ENCODE measurements around the gene KIF5B. TPM values are rescaled to one million over a fixed set of nuclear protein-coding genes. Genes with fewer than 3 reads are reported as not detected.
"Not testable (repeated sequence)": the region's sequence is repeated elsewhere in the genome, so short reads cannot be mapped to it uniquely, and the experiment has no call there.

Gene KIF5B
- total RNA-seq, 4 donors from 2014 or later, result 170 to 345 (median 288) TPM

DNA sequence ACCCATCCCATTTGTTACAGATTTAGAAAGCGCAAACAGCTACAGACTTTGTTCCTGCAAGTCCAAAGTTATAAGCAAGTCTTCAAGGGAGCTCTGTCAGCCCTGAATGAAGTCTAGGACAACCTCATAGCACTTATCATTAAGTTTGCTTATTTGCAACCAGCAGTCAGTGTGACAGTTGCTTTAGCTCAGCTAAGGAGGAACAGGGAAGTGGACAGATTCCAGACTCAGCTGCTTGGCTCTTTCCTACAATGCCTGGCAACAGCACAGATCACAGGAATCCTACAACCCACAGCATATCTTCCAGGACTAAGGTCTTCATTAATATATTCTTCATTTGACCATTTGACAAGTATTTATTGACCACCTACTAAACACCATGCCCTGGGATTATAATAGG is 17.4 kb upstream of the KIF5B start:
- 89 to 90% methylated on average over 1 of the region's 1 CpG for WGBS, 2 donors (ENCODE audit: low coverage in 1 of 2)
- TF ChIP-seq POLR2AphosphoS5 (IDR thresholded peaks at IDR 0.05) (no peak), POLR2A (IDR thresholded peaks at IDR 0.05) (no peak), EP300 (IDR thresholded peaks at IDR 0.05) (no peak)
- TF ChIP-seq, protein P1, sequence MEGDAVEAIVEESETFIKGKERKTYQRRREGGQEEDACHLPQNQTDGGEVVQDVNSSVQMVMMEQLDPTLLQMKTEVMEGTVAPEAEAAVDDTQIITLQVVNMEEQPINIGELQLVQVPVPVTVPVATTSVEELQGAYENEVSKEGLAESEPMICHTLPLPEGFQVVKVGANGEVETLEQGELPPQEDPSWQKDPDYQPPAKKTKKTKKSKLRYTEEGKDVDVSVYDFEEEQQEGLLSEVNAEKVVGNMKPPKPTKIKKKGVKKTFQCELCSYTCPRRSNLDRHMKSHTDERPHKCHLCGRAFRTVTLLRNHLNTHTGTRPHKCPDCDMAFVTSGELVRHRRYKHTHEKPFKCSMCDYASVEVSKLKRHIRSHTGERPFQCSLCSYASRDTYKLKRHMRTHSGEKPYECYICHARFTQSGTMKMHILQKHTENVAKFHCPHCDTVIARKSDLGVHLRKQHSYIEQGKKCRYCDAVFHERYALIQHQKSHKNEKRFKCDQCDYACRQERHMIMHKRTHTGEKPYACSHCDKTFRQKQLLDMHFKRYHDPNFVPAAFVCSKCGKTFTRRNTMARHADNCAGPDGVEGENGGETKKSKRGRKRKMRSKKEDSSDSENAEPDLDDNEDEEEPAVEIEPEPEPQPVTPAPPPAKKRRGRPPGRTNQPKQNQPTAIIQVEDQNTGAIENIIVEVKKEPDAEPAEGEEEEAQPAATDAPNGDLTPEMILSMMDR (IDR thresholded peaks at IDR 0.05), result no peak
- H3K9me3 ChIP-seq, result no peaks in the 10 kb centered on the region
- no peak for ATAC-seq
- H3K27me3 ChIP-seq, result no peaks in the 10 kb centered on the region
- no peaks in the 10 kb centered on the region for H3K36me3 ChIP-seq
- H3K4me1 ChIP-seq, result peaks cover 0 to 11% (median 4%) of the 10 kb centered on the region in 3 donors
- no peak overlapping the region for H3K27ac ChIP-seq
- H3K4me3 ChIP-seq, result no peak overlapping the region

DNA sequence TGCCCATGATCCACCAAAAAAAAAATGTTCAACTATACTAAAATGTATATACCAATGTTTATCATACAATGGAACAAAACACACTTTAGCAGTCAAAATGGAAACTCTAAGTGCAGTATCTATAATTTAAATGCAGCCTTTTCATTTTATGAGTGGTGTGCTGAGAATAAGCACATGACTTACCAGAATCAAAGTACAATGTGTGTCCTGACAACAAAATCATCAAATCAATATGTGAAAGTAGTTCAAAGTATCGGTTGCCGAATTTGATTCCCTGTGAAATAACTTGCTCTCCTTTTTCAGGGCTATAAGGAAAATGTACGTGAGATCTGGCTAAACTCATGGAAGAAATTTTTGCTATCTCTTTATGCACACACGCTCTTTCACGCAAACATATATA is 16.9 kb upstream of the KIF5B start:
- Histone ChIP-seq H3K27me3 (no peaks in the 10 kb centered on the region), H3K4me3 (no peak overlapping the region), H3K36me3 (no peaks in the 10 kb centered on the region), H3K4me1 (peaks cover 0 to 8% (median 4%) of the 10 kb centered on the region in 3 donors), H3K27ac (no peak overlapping the region), H3K9me3 (no peaks in the 10 kb centered on the region)
- WGBS, 2 donors (ENCODE audit: low coverage in 1 of 2), result 90 to 93% methylated on average over 5 of the region's 5 CpGs
- no peak for ATAC-seq
- TF ChIP-seq POLR2A (IDR thresholded peaks at IDR 0.05) (no peak), EP300 (IDR thresholded peaks at IDR 0.05) (no peak), POLR2AphosphoS5 (IDR thresholded peaks at IDR 0.05) (no peak)
- TF ChIP-seq, protein P1 (IDR thresholded peaks at IDR 0.05), result no peak

DNA sequence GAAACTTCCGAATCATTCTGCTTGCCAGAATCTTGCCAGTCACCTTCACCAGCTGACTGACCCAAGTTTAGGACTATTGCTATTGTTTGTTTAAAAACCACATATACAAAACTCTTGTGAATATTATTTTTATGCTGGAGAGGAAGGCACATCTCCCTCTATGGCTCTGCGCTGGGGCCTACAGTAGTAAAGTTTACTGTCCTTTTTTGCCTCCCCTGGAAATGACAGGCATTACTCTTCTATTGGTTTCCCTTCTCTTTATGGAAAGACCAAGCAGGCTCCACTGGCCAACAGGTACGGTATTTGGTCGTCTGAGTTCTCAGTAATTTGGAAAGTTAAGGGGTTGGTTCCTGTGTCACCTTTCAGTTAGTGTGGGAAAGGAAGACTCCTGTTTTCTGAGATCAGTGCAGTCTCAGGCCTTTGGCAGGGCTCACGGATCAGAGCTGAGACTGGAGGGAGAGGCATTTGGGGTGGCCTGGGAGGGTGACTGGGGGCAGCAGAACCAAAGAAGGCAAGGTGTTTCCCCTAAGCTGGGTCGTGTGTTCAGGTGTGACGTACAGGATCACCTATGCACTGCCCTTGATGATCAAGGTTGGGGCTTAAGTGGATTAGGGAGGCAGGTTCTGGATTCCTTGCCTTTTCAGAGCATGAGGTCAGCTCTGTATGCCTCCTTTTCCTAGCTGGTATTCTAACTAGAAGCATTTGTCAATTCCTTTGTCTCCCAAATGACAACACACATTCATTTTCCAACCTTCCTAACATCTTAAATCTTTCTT is 16.0 kb upstream of the KIF5B start:
- no peak for TF ChIP-seq POLR2A (IDR thresholded peaks at IDR 0.05)
- TF ChIP-seq EP300 (IDR thresholded peaks at IDR 0.05), result no peak
- no peak for TF ChIP-seq POLR2AphosphoS5 (IDR thresholded peaks at IDR 0.05)
- TF ChIP-seq, protein P1 (IDR thresholded peaks at IDR 0.05), result no peak
- no peaks in the 10 kb centered on the region for H3K27me3 ChIP-seq
- no peak overlapping the region for H3K27ac ChIP-seq
- H3K4me1 ChIP-seq, result no peaks in the 10 kb centered on the region
- H3K4me3 ChIP-seq, result no peak overlapping the region
- no peaks in the 10 kb centered on the region for H3K9me3 ChIP-seq
- no peak for ATAC-seq
- 73 to 87% methylated on average over 6 to 7 of the region's 7 CpGs for WGBS, 2 donors (ENCODE audit: low coverage in 1 of 2)
- no peaks in the 10 kb centered on the region for H3K36me3 ChIP-seq

DNA sequence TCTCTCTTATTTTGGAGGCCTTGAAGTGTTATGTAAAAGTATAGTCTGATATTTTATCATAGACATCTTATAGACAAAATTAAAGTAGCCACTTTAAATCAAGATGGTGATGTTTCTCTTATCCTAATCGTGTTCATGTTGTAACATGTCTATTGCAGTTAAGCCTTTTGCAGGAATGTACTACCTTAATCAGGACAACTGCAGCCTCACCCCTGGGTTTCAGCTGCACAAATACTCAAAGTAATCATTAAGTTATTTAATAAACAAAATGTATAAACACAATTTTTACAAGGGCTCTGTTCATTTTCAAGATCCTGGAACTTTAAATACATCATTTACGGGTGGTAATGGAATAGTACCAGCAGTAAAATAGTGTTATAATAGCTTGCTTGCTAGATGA is 14.4 kb upstream of the KIF5B start:
- 58 to 89% methylated on average over 1 to 2 of the region's 2 CpGs for WGBS, 2 donors (ENCODE audit: low coverage in 1 of 2)
- Histone ChIP-seq H3K27me3 (no peaks in the 10 kb centered on the region), H3K9me3 (no peaks in the 10 kb centered on the region), H3K4me1 (no peaks in the 10 kb centered on the region), H3K27ac (no peak overlapping the region), H3K36me3 (no peaks in the 10 kb centered on the region), H3K4me3 (no peak overlapping the region)
- TF ChIP-seq POLR2AphosphoS5 (IDR thresholded peaks at IDR 0.05), result no peak
- TF ChIP-seq POLR2A (IDR thresholded peaks at IDR 0.05), result no peak
- TF ChIP-seq EP300 (IDR thresholded peaks at IDR 0.05), result no peak
- TF ChIP-seq, protein P1 (IDR thresholded peaks at IDR 0.05), result no peak
- ATAC-seq, result no peak

DNA sequence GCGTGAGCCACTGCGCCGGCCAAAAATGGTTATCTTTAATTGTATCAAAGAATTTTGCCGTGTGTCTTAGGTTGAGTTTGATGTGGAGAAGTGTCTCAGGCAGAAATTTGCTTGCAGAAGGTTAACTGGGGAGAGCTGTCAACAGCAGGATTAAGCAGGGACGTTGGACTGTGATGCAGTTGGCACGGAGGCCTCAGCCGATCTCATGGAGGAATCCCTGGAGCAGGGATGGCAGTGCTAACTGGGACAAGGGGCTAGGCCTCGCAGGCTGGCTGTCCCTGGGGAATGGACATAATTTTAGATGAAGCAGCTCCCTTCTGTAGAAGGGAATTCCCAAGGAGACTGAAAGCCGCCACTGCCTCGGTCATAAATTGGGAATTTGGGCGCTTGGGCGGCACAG is 12.3 kb upstream of the KIF5B start:
- Histone ChIP-seq H3K4me1 (no peaks in the 10 kb centered on the region), H3K9me3 (no peaks in the 10 kb centered on the region), H3K4me3 (no peak overlapping the region), H3K27me3 (no peaks in the 10 kb centered on the region), H3K36me3 (no peaks in the 10 kb centered on the region), H3K27ac (no peak overlapping the region)
- TF ChIP-seq POLR2A (IDR thresholded peaks at IDR 0.05) (no peak), EP300 (IDR thresholded peaks at IDR 0.05) (no peak), POLR2AphosphoS5 (IDR thresholded peaks at IDR 0.05) (no peak)
- TF ChIP-seq, protein P1 (IDR thresholded peaks at IDR 0.05), result no peak
- 90% methylated on average over 6 to 8 of the region's 12 CpGs for WGBS, 2 donors (ENCODE audit: low coverage in 1 of 2)
- ATAC-seq, result peak; percentile 41

DNA sequence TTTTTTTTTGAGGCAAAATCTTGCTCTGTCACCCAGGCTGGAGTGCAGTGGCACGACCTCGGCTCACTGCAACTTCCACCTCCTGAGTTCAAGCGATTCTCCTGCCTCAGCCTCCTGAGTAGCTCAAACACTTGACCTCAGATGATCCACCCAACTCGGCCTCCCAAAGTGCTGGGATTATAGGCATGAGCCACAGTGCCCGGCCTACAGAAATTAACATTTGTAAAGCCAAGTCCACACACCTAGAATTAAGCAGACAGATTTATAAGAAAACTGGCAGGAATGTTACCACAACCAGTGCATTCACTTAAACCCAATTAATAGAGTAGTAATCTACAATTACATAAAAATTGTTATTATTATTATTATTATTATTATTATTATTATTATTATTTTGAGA is 11.7 kb upstream of the KIF5B start:
- not testable (repeated sequence) for H3K36me3 ChIP-seq

More for the DNA sequence above, 11.7 kb upstream of the KIF5B start:
- ATAC-seq, H3K4me3 ChIP-seq, H3K27me3 ChIP-seq, H3K9me3 ChIP-seq, H3K4me1 ChIP-seq, H3K27ac ChIP-seq: not testable (repeated sequence)
- WGBS, 2 donors (ENCODE audit: low coverage in 1 of 2), result 76 to 100% methylated on average over 3 to 4 of the region's 5 CpGs
